LNCAP (cell line): ENCODE data around the gene SRGAP3.

ENCODE experiments used
- CTCF ChIP-seq: fragments of 450-650 bp; IDR thresholded peaks from 2 replicates; pipeline ENCODE4 v1.5.1; 2017; ENCODE audit warnings: mild to moderate bottlenecking

Gene SRGAP3

GRCh38 chr3:8985411-8985831, 264.0 kb downstream of the SRGAP3 start:
- TF ChIP-seq CTCF = no peak

- no peak for TF ChIP-seq CTCF
Observed at GRCh38 chr3:8984526-8984925, 264.9 kb downstream of the SRGAP3 start.

GRCh38 chr3:8984081-8984480, 265.4 kb downstream of the SRGAP3 start:
- TF ChIP-seq CTCF = no peak

- TF ChIP-seq CTCF = no peak
Observed at GRCh38 chr3:8983591-8983990, 265.9 kb downstream of the SRGAP3 start.

GRCh38 chr3:8983026-8983425, 266.4 kb downstream of the SRGAP3 start:
- TF ChIP-seq CTCF = no peak

- TF ChIP-seq CTCF = no peak
Observed at GRCh38 chr3:8982509-8982908, 266.9 kb downstream of the SRGAP3 start.

GRCh38 chr3:8981700-8982099, 267.7 kb downstream of the SRGAP3 start:
- TF ChIP-seq CTCF = no peak

GRCh38 chr3:8981296-8981695, 268.1 kb downstream of the SRGAP3 start:
- TF ChIP-seq CTCF = no peak
